IMR-90 (cell line): ENCODE measurements around the gene SPTSSB. TPM values are rescaled to one million over a fixed set of nuclear protein-coding genes. Genes with fewer than 3 reads are reported as not detected.

Experiments
- ATAC-seq: fragments of 200-7000 bp; cut with Tn5 transposase; 2 replicates; pipeline ENCODE4 v1.9.1; 2020; ENCODE audit warnings: low read depth, mild to moderate bottlenecking, moderate library complexity
- BruUV-seq: library from RNA; stranded (reverse); fragments of 400-500 nt; replicated peaks from 2 replicates; lab custom pipeline; 2021; lab: Mats Ljungman, UMichigan
- CTCF ChIA-PET: fragments of 300-600 bp; formaldehyde crosslinking; extraction: SDS; loops from one replicate; lab custom pipeline; 2021; ENCODE audit warnings: antibody characterized with exemption; lab: Yijun Ruan, JAX
- POLR2A ChIA-PET: fragments of 300-600 bp; sonication (Branson Sonifier 250); formaldehyde crosslinking; loops from one replicate; lab custom pipeline; 2022; ENCODE audit warnings: antibody characterized with exemption; ENCODE audit not compliant: unreplicated experiment; lab: Charles Lee
- DNase-seq: peaks from one replicate; pipeline ENCODE4 v3.0.0; 2013
- H2AFZ ChIP-seq: replicated peaks from 2 replicates; pipeline ENCODE3; 2013; ENCODE audit warnings: low read length, mild to moderate bottlenecking; ENCODE audit not compliant: poor library complexity
- H2AK5ac ChIP-seq: 2 replicates; pipeline ENCODE4 v1.6.1; 2013; ENCODE audit warnings: low read depth, low read length, inconsistent platforms
- H2AK9ac ChIP-seq: replicated peaks from 2 replicates; pipeline ENCODE3; 2013; ENCODE audit warnings: mild to moderate bottlenecking, low read depth, low read length, moderate library complexity; ENCODE audit not compliant: poor library complexity
- H2BK120ac ChIP-seq: 2 replicates; pipeline ENCODE4 v1.6.1; 2013; ENCODE audit warnings: low read depth, low read length, inconsistent platforms
- H2BK15ac ChIP-seq: 3 replicates; pipeline ENCODE4 v1.6.1; 2013; ENCODE audit warnings: low read depth, low read length, inconsistent platforms
- H2BK20ac ChIP-seq: 2 replicates; pipeline ENCODE4 v1.6.1; 2013; ENCODE audit warnings: low read depth, mild to moderate bottlenecking, inconsistent platforms, low read length, moderate library complexity
- H2BK5ac ChIP-seq: 2 replicates; pipeline ENCODE4 v1.6.1; 2013; ENCODE audit warnings: mild to moderate bottlenecking, low read depth, low read length, inconsistent platforms; ENCODE audit not compliant: poor library complexity, severe bottlenecking
- H3K14ac ChIP-seq: replicated peaks from 2 replicates; pipeline ENCODE4 v1.6.1; 2013; ENCODE audit warnings: low read depth, low read length, inconsistent platforms
- H3K18ac ChIP-seq: 2 replicates; pipeline ENCODE4 v1.6.1; 2013; ENCODE audit warnings: low read depth, low read length, control low read depth
- H3K23ac ChIP-seq: 2 replicates; pipeline ENCODE4 v1.6.1; 2013; ENCODE audit warnings: low read depth, low read length, inconsistent platforms
- H3K27ac ChIP-seq: 2 replicates; pipeline ENCODE4 v1.5.1; 2013; ENCODE audit warnings: mild to moderate bottlenecking, control low read depth, low read length; ENCODE audit not compliant: insufficient read depth
- H3K27me3 ChIP-seq: 2 replicates; pipeline ENCODE4 v1.6.1; 2013; ENCODE audit warnings: low read length; ENCODE audit not compliant: control insufficient read depth, insufficient read depth
- H3K36me3 ChIP-seq: 2 replicates; pipeline ENCODE4 v1.6.1; 2013; ENCODE audit warnings: low read length, mixed read lengths; ENCODE audit not compliant: control insufficient read depth, insufficient read depth
- H3K4ac ChIP-seq: 2 replicates; pipeline ENCODE4 v1.6.1; 2013; ENCODE audit warnings: low read depth, low read length, inconsistent platforms
- H3K4me1 ChIP-seq: 2 replicates; pipeline ENCODE4 v1.6.1; 2013; ENCODE audit warnings: low read length, mixed read lengths; ENCODE audit not compliant: control insufficient read depth, insufficient read depth
- H3K4me2 ChIP-seq: 2 replicates; pipeline ENCODE4 v1.6.1; 2013; ENCODE audit warnings: low read depth, mild to moderate bottlenecking, control low read depth, low read length, moderate library complexity
- H3K4me3 ChIP-seq: 2 replicates; pipeline ENCODE4 v1.5.1; 2013; ENCODE audit warnings: low read depth, mild to moderate bottlenecking, control low read depth, low read length, moderate library complexity; ENCODE audit not compliant: insufficient read depth
- H3K56ac ChIP-seq: 2 replicates; pipeline ENCODE4 v1.6.1; 2013; ENCODE audit warnings: low read length, inconsistent platforms; ENCODE audit not compliant: insufficient read depth; ENCODE audit errors: extremely low read depth
- H3K79me1 ChIP-seq, 2 experiments: 2 replicates each; pipeline ENCODE4 v1.6.1; 2013; ENCODE audit warnings: low read length in 2 of 2, inconsistent platforms in 1 of 2, low read depth in 1 of 2
- H3K9ac ChIP-seq: 2 replicates; pipeline ENCODE4 v1.6.1; 2013; ENCODE audit warnings: low read depth, low read length, control low read depth
- H3K9me1 ChIP-seq: 2 replicates; pipeline ENCODE4 v1.6.1; 2013; ENCODE audit warnings: low read length, inconsistent platforms; ENCODE audit not compliant: insufficient read depth
- H3K9me3 ChIP-seq: 2 replicates; pipeline ENCODE4 v1.6.1; 2013; ENCODE audit warnings: low read length; ENCODE audit not compliant: control insufficient read depth, insufficient read depth
- H4K20me1 ChIP-seq: 2 replicates; pipeline ENCODE4 v1.6.1; 2013; ENCODE audit warnings: low read length, inconsistent platforms; ENCODE audit not compliant: insufficient read depth
- H4K5ac ChIP-seq: 2 replicates; pipeline ENCODE4 v1.6.1; 2013; ENCODE audit warnings: mild to moderate bottlenecking, low read depth, low read length, control low read depth
- H4K8ac ChIP-seq, 2 experiments: 2 replicates each; pipeline ENCODE4 v1.6.1; 2013; ENCODE audit warnings: low read depth in 2 of 2, low read length in 2 of 2, control low read depth in 1 of 2, inconsistent platforms in 1 of 2
- H4K91ac ChIP-seq: 2 replicates; pipeline ENCODE4 v1.6.1; 2013; ENCODE audit warnings: low read depth, low read length, inconsistent platforms; ENCODE audit not compliant: insufficient read depth
- CEBPB ChIP-seq: IDR thresholded peaks from 2 replicates; pipeline ENCODE4 v1.6.1; 2012; ENCODE audit warnings: low read depth, low read length, improper control_type of control experiment
- RFX5 ChIP-seq: IDR thresholded peaks from 2 replicates; pipeline ENCODE4 v1.8.0; 2012; ENCODE audit warnings: low read depth, mild to moderate bottlenecking, low read length, moderate library complexity
- WGBS, 2 experiments: methylation state at CpG; one replicate each; pipeline versions ENCODE4 v1.1.5 to v1.1.7; 2013; ENCODE audit warnings: missing lambda C conversion rate in 2 of 2; ENCODE audit not compliant: insufficient read length in 1 of 2; ENCODE audit errors: extremely low coverage in 2 of 2; 5-methylcytosine and 5-hydroxymethylcytosine counted together
- dilution Hi-C: fragments of 300-500 bp; cut with HindIII; formaldehyde crosslinking; loops from one replicate; pipeline ENCODE4 v1.14.3; 2018; ENCODE audit warnings: low sequenced_read_pairs; ENCODE audit not compliant: unreplicated experiment
- in situ Hi-C: fragments of 300-500 bp; cut with MboI; formaldehyde crosslinking; loops from 3 replicates; pipeline ENCODE4 v1.14.3; 2019; ENCODE audit warnings: low sequenced_read_pairs, inconsistent platforms, mixed read lengths
- intact Hi-C: fragments of 100-400 bp; cut with micrococcal nuclease; formaldehyde crosslinking; loops from 2 replicates; pipeline ENCODE4 v1.10.0; 2022
- polyA plus RNA-seq, 3 experiments: library from polyadenylated mRNA; depleted of rRNA; stranded (reverse); fragments of >200 nt; gene quantifications; 2 replicates each; pipeline ENCODE4 v1.2.3, GENCODE V29; 2012; ENCODE audit warnings: low replicate concordance in 1 of 3
- total RNA-seq: library from RNA; depleted of rRNA; stranded (reverse); fragments of >200 nt; gene quantifications from 2 replicates; pipeline ENCODE4 v1.2.3, GENCODE V29; 2012

SPTSSB gene
- total and polyA plus RNA-seq, 2 of the 4 experiments (the other 2 are of a cell fraction) = not detected

DNA sequence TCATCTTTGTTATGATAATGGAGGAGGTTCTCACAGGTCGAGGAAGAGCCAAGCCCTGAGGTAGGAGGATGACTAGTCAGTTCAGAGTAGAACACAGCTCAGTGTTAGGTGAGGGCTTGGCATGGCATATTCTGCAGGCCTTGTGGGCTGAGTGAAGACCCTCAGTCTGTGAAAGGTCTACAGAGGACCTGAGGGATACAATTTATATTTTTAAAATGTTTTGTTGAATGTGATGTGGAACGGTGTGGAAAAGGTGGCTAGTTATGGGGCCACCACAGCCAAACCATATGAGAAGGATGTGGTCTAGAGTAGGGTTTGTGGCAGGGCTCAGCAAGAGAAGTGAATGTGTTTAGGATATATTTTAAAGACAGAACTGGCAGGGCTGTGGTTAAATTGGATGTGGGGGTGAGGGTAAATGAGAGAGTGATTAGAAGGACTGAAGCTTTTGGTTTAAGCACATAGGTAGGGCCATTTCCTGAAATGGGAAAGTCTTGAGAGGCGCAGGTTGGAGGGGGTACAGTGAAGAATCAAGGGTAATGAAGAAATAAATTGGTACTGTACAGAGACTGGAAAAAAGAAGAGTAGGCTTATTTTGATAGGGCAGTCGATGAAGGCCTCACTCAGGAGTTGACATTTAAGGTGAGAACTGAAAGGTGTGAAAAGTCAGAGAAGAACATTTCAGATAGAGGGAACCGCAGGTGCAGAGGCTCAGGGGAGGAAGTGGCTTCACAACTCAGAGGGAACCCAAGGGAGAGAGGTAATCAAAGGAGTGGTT is 60.5 kb downstream of the SPTSSB start:
- Histone ChIP-seq H4K91ac (no peak overlapping the region), H3K36me3 (no peaks in the 10 kb centered on the region), H3K4me1 (no peaks in the 10 kb centered on the region), H3K18ac (no peak overlapping the region), H4K8ac (no peak overlapping the region), H3K4me3 (no peak overlapping the region), H3K79me1 (no peaks in the 10 kb centered on the region), H2BK120ac (no peak overlapping the region), H3K14ac (no peak overlapping the region), H4K5ac (no peak overlapping the region), H4K20me1 (no peaks in the 10 kb centered on the region), H3K4me2 (no peak overlapping the region), H2AK9ac (no peak overlapping the region), H3K9me3 (no peaks in the 10 kb centered on the region), H2BK5ac (no peak overlapping the region), H2BK15ac (no peak overlapping the region), H2BK20ac (no peak overlapping the region), H3K23ac (no peak overlapping the region), H2AFZ (no peak overlapping the region), H3K27me3 (no peaks in the 10 kb centered on the region), H2AK5ac (no peak overlapping the region), H3K56ac (no peak overlapping the region), H3K9me1 (no peaks in the 10 kb centered on the region), H3K9ac (no peak overlapping the region), H3K27ac (no peak overlapping the region), H3K4ac (no peak overlapping the region)
- DNase-seq (no peak), ATAC-seq (no peak)
- no TSS peak for BruUV-seq
- intact Hi-C loops = no loop called here
- no peak for TF ChIP-seq CEBPB
- no peak for TF ChIP-seq RFX5
- in situ Hi-C loops = no loop called here
- CTCF ChIA-PET = interaction anchor here (0.7 kb wide), 1 partner anchor 105 kb away, joined by 4 read pairs; no protein-coding TSS in a partner anchor
- dilution Hi-C loops = no loop called here
- POLR2A ChIA-PET = no interaction called here
- WGBS, 2 experiments = 44% methylated on average over 4 of the region's 5 CpGs; no CpG with 5 or more reads in 1 of the 2 experiments
